ENCODE measurements around the gene PNMA3.
"Not testable (repeated sequence)": the region's sequence is repeated elsewhere in the genome, so short reads cannot be mapped to it uniquely, and the experiment has no call there.

PNMA3 gene, protein sequence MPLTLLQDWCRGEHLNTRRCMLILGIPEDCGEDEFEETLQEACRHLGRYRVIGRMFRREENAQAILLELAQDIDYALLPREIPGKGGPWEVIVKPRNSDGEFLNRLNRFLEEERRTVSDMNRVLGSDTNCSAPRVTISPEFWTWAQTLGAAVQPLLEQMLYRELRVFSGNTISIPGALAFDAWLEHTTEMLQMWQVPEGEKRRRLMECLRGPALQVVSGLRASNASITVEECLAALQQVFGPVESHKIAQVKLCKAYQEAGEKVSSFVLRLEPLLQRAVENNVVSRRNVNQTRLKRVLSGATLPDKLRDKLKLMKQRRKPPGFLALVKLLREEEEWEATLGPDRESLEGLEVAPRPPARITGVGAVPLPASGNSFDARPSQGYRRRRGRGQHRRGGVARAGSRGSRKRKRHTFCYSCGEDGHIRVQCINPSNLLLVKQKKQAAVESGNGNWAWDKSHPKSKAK

GRCh38 chrX:153055871-153056749, at the start of gene PNMA3:
Gene PNMA3 (plus strand): TSS chrX:153056470. CDS start chrX:153057056, 586 bp downstream.
- no peak for DNase-seq (ENCODE audit: low read depth in 2 of 2)

DNA sequence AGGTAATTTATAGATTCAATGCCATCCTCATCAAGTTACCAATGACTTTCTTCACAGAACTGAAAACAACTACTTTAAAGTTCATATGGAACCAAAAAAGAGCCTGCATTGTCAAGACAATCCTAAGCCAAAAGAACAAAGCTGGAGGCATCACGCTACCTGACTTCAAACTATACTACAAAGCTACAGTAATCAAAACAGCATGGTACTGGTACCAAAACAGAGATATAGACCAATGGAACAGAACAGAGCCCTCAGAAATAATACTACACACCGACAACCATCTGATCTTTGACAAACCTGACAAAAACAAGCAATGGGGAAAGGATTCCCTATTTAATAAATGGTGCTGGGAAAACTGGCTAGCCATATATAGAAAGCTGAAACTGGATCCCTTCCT, 39.1 kb upstream of the PNMA3 start:
- not testable (repeated sequence) for DNase-seq (ENCODE audit: low read depth in 2 of 2)

DNA sequence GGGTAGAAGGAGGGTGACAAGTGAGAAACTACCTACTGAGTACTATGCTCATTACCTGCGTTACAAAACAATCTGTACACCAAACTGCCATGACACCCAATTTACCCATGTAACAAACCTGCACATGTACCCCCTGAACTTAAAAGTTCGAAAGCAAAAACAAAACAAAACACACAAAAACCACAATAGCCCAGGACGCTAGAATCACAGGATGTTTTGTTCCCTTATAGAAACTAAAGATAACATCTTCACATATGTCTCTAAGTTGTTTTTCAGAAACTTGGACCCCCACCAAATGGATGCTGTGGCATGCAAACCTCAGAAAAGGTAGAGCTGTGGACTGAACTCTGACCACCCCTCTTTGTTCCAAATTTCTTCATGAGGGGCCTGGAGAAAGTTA, 37.1 kb upstream of the PNMA3 start:
- DNase-seq (ENCODE audit: low read depth in 2 of 2) = no peak

GRCh38 chrX:153026501-153026900, 29.8 kb upstream of the PNMA3 start:
- DNase-seq (ENCODE audit: low read depth in 2 of 2) = not testable (repeated sequence)

GRCh38 chrX:153028487-153028886, 27.8 kb upstream of the PNMA3 start:
- DNase-seq (ENCODE audit: low read depth in 2 of 2) = not testable (repeated sequence)

DNA sequence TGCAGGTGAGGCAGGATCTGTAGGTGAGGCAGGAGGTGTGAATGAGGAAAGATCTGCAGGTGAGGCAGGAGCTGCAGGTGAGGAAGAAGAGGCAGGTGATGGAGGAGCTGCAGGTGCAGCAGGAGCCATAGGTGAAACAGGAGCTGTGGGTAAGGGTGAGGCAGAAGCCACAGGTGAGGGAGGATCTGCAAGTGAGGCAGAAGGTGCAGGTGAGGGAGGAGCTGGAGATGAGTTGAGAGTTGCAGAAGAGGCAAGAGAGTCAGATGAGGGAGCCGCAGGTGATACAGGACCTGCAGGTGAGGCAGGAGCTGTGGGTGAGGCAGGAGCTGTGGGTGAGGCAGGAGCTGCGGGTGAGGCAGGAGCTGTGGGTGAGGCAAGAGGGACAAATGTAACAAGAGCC, 27.1 kb upstream of the PNMA3 start:
- DNase-seq (ENCODE audit: low read depth in 2 of 2) = no peak

GRCh38 chrX:153029875-153030274, 26.4 kb upstream of the PNMA3 start:
- DNase-seq (ENCODE audit: low read depth in 2 of 2) = no peak

DNA sequence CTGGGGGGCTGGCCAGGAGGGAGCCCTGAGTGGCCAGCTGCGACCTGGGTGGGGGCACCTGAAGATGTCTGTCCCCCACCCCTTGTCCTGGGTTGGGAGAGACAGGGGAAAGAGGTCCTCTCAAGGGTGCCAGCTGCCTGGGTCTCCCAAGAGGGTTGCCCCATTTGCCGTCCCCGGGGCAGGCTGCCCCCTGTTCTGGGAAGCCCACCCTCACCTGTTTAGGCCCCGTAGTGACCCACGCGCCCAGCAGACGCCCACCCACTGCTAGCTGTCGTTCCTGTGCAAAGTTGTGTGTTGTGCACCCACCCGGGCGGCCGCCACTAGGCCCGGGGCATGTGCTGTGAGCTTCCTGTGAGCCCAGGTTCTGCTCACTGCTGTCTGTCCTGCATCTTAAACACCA, 25.5 kb upstream of the PNMA3 start:
- DNase-seq (ENCODE audit: low read depth in 2 of 2) = no peak

DNA sequence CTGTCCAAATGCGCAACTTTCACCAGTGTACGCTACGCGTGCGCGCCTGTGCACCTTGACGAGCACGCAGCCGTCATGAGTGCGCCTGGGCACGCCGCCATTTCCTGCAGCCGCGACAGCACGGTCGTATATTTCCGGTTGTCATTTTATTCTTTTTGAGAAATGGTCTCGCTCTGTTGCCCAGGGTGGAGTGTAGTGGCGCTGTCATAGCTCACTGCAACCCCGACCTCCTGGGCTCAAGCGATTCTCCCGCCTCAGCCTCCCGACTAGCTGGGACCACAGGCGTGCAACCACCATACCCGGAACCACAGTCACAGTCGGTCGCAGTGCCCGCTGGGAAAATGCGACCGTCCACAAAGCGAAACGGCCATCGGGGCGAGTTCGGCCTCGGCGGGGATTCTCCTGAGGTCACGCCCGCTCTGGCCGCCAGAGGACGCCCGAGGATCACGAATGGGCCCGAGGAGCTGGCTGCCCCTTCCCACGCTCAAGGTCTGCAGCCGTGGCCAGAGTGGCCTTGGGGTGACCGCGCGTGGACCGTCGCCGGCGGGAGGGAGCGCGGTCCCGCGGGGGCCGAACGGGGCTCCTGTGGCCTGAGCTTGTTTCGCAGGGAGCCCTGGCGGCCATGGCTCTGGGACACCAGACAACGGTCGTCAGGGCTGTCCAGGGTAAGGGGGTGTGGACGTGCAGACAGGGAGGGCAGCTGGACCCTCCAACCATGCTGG, 23.7 kb upstream of the PNMA3 start:
- DNase-seq (ENCODE audit: low read depth in 2 of 2) = peak in 1 of 2 experiments; percentile 6

- no peak for DNase-seq (ENCODE audit: low read depth in 2 of 2)
Observed at GRCh38 chrX:153049093-153049492, 7.2 kb upstream of the PNMA3 start.

DNA sequence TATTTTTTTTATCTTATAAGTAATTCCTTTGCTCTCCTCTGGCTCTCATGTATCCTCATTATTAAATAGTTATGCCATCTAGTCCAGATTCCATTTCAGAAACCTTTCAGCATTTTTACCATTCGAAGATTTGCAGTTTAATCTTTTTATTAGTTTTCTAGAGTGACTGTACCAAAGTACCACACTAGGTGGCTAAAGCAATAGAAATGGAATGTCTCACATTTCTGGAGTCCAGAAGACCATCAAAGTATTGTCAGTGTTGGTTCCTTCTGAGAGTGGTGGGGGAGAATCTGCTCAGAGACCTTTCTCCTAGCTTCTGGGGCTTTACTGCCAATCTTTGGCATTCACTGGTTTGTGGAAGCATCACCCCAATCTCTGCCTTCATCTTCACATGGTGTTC, 3.7 kb upstream of the PNMA3 start:
- DNase-seq (ENCODE audit: low read depth in 2 of 2) = no peak

- no peak for DNase-seq (ENCODE audit: low read depth in 2 of 2)
Observed at GRCh38 chrX:153057281-153057680, 1.0 kb downstream of the PNMA3 start.

- DNase-seq (ENCODE audit: low read depth in 2 of 2) = no peak
Observed at GRCh38 chrX:153059191-153060094, 3.2 kb downstream of the PNMA3 start.

DNA sequence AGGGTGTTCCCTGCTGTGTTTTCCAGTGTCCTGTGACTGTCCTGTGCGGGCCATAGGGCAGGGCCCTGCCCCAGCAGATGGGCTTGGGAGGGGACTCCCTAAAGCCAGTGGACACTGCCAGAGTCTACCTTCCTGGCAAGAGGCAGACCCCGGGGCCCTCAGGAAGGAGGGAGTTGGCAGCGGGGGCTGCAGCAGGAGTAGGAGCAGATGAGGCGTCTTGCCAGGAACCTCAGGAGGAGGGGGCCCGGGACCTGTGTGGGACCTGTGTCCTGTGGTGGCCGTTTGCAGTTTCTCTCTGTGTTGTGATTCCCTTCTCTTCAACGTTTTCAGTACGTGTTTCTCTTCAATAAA, 3.8 kb downstream of the PNMA3 start:
- DNase-seq (ENCODE audit: low read depth in 2 of 2) = no peak

DNA sequence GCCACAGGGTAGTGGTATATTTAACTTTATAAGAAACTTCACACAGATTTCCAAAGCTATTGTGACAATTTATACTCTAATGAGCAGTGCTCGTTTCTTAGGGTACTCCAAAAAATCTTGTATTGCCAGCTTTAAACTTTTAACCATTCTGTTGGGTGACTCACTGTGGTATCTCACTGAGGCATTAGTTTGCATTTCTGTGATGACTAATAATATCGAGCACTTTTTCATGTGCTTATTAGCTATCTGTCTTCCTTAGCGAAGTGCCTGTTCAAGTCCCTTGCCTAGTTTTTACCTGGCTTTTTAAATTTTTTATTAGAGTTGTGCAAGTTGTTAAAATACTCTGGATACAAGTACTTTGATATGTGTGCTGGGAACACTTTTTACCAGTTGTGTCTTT, 5.5 kb downstream of the PNMA3 start:
- DNase-seq (ENCODE audit: low read depth in 2 of 2) = peak; percentile 8 to 10

DNA sequence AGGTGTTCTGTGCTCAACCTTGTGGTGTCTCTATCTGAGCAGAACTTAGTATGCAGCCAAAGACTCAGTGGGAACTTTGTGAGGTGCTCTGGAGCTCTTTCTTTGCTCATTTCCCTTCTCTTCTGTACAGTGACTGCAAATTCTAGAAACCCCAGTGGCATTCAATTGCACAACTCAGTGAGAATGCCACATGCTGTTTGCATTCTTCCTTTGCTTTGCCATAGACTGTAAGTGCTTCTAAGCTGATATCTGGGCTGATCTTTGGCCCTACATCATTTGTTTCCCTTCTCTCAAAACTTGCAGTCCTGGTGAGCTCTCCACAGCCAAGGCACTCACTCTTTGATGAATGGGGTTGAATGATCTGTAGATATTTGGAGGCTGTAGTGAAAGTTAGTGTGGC, 7.0 kb downstream of the PNMA3 start:
- peak in 1 of 2 experiments; percentile 1 for DNase-seq (ENCODE audit: low read depth in 2 of 2)

DNA sequence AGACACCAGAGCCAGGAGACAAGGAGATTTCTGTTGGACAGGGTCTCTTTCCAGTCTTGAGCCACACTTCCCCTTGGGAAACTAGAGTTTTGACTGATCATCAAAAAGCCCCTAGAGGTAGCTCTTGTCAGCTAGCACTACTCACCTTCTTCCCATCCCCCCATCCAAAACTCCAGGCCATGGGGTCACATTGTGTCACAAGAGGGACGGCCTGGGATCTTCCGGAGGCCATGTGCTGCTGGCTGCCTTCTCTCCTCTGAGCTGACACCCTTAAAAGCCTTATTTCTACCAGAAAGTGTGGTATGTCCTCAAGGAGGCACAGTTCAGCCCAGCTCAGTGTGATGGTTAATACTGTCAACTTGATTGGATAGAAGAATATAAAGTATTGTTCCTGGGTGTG, 7.8 kb downstream of the PNMA3 start:
- no peak for DNase-seq (ENCODE audit: low read depth in 2 of 2)

GRCh38 chrX:153065389-153065788, 9.1 kb downstream of the PNMA3 start:
- DNase-seq (ENCODE audit: low read depth in 2 of 2) = no peak

DNA sequence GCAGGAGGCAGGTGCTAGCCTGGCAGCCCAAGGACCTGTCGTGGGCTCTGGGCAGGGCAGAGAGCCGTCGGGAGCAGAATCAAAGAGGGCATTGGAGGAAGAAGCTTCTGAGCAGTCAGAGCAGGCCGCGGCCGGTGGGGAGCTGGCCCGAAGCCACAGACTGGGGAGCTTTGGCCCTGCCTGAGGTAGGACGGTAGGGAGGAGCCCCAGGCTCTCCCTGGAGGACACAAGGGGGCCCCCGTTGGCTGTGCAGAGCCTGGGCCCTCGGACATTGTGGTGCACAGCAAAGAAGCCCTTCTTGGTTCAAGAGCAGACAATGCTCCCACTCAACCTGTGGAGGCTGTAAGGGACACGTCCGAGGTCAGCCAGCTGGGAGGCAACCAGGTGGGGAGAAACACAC, 10.1 kb downstream of the PNMA3 start:
- DNase-seq (ENCODE audit: low read depth in 2 of 2) = not testable (repeated sequence)

- not testable (repeated sequence) for DNase-seq (ENCODE audit: low read depth in 2 of 2)
Observed at GRCh38 chrX:153071909-153072583, 15.8 kb downstream of the PNMA3 start, which contains the start of gene PNMA6A. Gene PNMA6A (plus strand): TSS chrX:153072454. CDS start chrX:153073063, 609 bp downstream.

Data from fibroblast of skin of left biceps (primary cell).